Stimulated activated CD8-positive, alpha-beta memory T cell treated with anti-CD3 and anti-CD28 coated beads, Interleukin-7, amount 100 ng/mL, for 48 hours (primary cell): ENCODE data around the gene MDFIC.

Experiments
- DNase-seq, 2 donors: peaks; one replicate each; pipeline ENCODE4 v3.0.0-alpha.2; 2020; ENCODE audit warnings: low read depth in 1 of 2; ENCODE audit errors: extremely low read depth in 1 of 2

Gene MDFIC

GRCh38 chr7:114986190-114987180 is 64.6 kb downstream of the MDFIC start:
- no peak for DNase-seq

- DNase-seq: no peak
Observed at GRCh38 chr7:114988026-114988425, 66.1 kb downstream of the MDFIC start.

- DNase-seq: no peak
Observed at GRCh38 chr7:114988755-114989375, 67.0 kb downstream of the MDFIC start.

- DNase-seq: no peak
Observed at GRCh38 chr7:114989531-114989930, 67.6 kb downstream of the MDFIC start.

GRCh38 chr7:114997487-114998404 is 75.9 kb downstream of the MDFIC start:
- DNase-seq: no peak

GRCh38 chr7:115004121-115004520 is 82.2 kb downstream of the MDFIC start:
- no peak for DNase-seq

- no peak for DNase-seq
Observed at GRCh38 chr7:115005251-115005650, 83.4 kb downstream of the MDFIC start.

GRCh38 chr7:115005953-115006352 is 84.1 kb downstream of the MDFIC start:
- DNase-seq: no peak

- DNase-seq: no peak
Observed at GRCh38 chr7:115007751-115008150, 85.9 kb downstream of the MDFIC start.

GRCh38 chr7:115008465-115009114 is 86.7 kb downstream of the MDFIC start:
- DNase-seq: no peak

- no peak for DNase-seq
Observed at GRCh38 chr7:115009139-115009538, 87.2 kb downstream of the MDFIC start.

- no peak for DNase-seq
Observed at GRCh38 chr7:115009736-115010440, 88.0 kb downstream of the MDFIC start.

- DNase-seq: no peak
Observed at GRCh38 chr7:115010441-115010820, 88.5 kb downstream of the MDFIC start.

- DNase-seq: no peak
Observed at GRCh38 chr7:115013886-115014285, 92.0 kb downstream of the MDFIC start.

GRCh38 chr7:115014794-115015193 is 92.9 kb downstream of the MDFIC start:
- DNase-seq: no peak

GRCh38 chr7:115015619-115016018 is 93.7 kb downstream of the MDFIC start:
- DNase-seq: no peak

GRCh38 chr7:115019882-115020605 is 98.2 kb downstream of the MDFIC start:
- no peak for DNase-seq

- no peak for DNase-seq
Observed at GRCh38 chr7:115023219-115023618, 101.3 kb downstream of the MDFIC start.

GRCh38 chr7:115024276-115024675 is 102.4 kb downstream of the MDFIC start:
- no peak for DNase-seq
